GM19372 (cell line): ENCODE results near the gene SURF6.
"Not testable (repeated sequence)": the region's sequence is repeated elsewhere in the genome, so short reads cannot be mapped to it uniquely, and the experiment has no call there.

Experiments
- ATAC-seq: cut with Tn5 transposase; IDR thresholded peaks from one replicate; pipeline ENCODE4 v1.9.1; 2021; ENCODE audit warnings: mild to moderate bottlenecking, low read depth, moderate library complexity; ENCODE audit not compliant: unreplicated experiment

SURF6 gene

DNA sequence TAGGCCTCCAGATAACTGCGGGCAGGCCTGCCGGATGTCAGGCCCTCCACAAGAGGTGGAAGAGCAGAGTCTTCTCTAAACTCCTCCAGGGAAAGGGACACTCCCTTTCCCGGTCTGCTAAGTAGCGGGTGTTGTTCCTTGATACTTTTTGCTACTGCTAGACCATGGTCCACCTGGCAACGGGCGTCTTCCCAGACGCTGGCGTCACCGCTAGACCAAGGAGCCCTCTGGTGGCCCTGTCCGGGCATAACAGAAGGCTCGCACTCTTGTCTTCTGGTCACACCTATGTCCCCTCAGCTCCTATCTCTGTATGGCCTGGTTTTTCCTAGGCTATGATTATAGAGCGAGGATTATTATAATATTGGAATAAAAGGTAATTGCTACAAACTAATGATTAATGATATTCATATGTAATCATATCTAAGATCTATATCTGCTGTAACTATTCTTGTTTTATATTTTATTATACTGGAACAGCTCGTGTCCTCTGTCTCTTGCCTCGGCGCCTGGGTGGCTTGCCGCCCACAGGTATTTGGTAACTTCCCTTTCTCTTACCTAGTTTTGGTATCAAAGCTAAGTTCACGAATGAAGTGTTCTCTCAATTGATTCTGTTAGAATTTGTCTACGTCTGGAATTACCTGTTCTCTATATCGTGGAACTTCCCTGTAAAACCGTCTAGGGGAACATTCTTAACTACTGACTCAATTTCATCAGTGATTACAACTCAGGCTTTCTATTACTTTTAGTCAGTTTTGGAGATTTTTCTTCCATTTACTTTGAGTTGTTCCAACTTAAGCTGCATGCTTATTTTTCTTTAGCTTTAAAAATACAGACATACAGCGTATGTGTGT lies 6.5 kb downstream of the SURF6 start:
- not testable (repeated sequence) for ATAC-seq

DNA sequence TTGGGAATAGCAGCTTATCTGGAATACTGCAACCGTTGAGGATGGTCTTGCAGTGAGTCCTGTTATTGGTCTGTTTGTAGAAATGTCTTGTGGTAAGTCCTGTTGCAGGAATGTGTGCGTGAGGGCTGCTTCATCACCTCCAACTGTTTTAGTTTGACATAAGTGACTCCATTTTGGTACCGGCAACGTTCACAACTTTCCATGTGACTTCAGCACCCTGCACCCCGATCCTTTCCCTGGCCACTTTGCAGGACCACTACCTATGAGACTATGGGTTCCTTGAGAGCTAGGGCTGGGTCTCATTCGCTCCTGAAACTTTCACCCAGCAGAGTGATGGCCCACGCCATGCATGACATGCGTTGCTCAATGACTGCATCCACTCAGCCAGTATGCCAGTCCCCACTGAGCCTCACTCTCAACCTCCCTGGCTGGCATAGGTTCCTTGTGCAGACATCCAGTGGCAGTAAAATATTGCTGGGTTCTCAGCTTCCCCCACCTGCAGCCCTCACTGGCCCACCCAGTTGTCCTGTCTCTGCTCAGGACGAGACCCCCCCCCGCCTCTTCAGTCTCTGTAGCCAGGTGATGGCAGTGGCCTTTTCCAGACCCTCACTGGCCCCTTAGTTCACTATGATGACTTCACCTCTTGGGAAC lies 8.0 kb downstream of the SURF6 start:
- ATAC-seq: no peak

DNA sequence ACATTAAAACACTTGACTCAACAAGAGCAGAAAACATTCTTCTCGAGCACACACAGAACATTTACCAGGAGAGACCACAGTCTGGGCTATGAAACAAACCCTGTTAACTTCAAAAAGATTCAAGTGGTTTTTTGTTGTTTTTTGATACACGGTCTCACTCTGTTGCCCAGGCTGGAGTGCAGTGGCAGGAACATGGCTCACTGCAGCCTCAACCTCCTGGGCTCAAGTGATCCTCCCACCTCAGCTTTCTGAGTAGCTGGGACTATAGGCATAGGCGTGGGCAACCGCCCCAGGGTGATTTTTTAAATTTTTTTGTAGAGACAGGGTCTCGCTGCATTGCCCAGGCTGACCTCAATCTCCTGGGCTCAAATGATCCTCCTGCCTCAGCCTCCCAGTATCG lies 9.0 kb downstream of the SURF6 start:
- not testable (repeated sequence) for ATAC-seq

DNA sequence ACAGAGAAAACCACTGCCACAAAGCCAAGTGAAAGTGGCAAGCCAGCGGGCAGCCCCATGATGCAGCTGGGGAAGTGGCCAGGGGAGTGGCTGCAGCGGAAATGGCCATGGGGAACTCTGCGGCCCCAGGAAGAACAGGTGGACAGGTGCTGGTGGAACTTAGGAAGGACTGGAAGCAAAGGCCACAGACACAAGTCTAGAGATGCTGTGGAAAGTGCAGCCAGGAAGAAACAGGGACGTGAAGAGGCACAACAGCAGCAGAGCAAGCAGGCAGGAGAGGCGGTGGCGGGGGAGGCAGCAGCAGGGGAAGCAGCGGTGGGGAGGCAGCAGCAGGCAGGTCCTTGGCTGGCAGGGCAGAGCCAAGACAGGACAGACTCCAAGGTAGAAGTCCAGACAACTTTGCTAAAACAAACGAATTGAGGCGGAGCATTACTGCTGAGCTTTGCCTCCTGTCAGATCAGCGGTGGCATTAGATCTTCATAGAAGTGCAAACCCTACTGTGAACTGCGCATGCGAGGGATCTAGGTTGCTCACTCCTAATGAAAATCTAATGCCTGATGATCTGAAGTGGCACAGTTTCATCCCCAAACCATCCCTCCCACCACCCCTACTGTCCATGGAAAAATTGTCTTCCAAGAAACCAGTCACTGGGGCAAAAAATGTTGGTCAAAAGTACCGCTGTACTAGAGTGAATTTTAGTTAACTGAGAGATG lies 11.8 kb downstream of the SURF6 start:
- no peak for ATAC-seq

DNA sequence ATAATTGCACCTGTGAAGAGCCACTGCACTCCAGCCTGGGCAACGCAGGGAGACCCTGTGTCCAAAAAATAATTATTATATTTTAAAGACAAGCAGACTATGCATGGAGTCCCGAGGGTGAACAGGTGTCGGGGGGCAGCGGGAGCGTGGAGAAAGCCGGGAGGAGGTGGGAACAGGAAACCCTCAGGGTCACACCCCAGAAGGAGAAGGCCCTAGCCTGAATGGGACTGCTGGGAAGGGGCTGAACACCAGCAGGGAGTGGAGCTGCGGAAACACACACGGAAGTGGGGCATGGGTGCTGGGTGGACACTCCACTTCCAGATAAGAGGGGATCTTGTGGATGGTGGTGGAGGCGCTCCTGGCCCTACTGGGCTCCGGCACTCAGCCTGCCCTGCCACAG lies 12.8 kb downstream of the SURF6 start:
- ATAC-seq: no peak

DNA sequence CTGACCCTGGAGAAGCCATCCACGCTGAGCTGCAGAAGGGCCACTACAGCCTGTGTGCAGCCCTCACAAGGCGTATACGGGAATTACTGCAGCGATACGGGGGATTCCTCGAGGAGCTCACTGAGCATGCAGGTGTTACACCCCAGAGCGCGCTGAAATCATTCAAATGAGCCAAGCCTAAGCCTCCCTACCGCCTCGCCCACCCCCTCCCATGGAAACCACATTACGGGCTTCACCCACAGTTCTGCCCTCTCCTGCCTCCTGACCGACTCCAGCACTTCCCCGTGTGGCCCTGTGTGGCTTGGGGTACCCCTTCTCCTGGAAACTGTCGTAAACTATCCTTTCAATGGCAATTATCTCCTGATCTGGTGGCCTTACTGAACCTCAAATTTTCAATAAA lies 13.3 kb downstream of the SURF6 start:
- ATAC-seq: no peak

DNA sequence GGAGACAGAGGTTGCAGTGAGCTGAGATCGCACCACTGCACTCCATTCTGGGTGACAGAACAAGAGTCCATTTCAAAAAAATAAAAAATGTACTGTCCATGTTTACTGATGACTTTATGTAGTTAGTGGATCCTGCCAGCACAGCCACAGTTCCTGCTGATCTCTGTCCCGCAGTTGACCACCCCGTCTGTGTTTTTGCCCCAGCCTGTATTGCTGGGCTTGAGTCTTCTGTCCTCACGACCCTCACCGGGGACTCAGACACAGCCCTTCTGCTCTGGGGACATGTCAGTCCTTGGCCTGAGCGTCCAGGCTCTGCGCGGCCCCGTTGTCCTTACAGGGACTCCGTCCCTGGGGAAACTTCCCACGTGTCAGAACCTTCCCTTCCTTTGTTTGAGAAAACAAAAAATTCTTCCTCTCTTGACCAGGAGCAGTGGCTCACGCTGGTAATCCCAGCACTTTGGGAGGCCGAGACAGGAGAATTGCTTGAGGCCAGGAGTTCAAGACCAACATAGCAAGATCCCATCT lies 14.5 kb downstream of the SURF6 start:
- no peak for ATAC-seq

DNA sequence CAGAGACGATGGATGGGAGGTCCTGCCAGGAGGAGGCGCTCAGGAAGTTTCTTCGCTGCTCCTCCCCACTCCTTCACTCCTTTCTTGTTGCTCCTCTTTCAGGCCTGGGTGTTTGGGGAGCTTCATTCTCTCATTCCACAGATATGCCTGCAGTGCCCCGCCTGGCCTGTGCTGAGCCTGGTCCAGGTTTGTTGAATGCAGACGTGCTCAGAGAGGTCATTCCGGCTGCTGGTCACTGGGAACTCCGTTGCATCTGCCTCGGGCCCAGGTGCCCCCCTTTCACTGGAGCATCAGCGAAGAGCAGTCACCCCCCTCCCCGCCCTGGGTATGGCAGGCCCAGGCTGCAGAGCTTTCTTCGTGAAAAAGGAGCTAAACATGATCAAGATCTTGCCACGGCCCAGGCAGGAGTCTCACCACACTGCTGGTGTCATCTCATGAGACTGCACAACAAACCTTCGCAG lies 15.5 kb downstream of the SURF6 start:
- ATAC-seq: no peak

DNA sequence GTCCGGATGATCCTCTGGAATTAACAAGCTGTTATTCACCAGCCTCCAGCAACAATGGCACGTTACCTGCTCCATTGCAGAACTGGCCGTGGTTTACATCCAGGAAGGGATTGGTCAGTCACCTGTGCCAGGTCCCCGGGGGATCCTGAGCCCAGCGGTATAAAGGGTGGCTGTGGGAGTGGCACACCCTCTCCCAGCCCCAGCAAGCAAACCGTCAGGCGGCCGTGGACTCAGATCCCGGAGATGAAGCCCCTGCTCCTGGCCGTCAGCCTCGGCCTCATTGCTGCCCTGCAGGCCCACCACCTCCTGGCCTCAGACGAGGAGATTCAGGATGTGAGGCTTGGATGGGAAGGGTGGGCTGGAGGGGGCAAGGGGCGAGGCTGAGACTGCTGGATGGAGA lies 18.4 kb downstream of the SURF6 start:
- not testable (repeated sequence) for ATAC-seq

DNA sequence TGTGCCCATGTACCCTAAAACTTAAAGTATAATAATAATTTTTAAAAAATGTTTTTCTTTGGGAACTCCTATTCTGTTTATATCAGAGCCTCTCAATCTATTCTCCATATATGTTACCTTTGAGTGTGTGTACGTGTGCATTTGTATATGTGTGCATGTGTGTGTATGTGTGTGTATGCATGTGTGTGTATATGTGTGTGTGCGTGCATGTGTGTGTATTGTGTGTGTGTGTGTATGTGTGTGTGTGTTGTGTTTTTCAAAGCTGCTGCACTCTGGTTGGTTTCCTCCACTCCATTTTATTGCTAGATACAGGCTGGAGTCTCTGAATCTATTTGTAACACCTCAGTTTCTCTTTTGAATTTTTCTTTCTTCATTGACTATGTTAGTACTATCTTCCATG lies 20.0 kb downstream of the SURF6 start:
- ATAC-seq: no peak

DNA sequence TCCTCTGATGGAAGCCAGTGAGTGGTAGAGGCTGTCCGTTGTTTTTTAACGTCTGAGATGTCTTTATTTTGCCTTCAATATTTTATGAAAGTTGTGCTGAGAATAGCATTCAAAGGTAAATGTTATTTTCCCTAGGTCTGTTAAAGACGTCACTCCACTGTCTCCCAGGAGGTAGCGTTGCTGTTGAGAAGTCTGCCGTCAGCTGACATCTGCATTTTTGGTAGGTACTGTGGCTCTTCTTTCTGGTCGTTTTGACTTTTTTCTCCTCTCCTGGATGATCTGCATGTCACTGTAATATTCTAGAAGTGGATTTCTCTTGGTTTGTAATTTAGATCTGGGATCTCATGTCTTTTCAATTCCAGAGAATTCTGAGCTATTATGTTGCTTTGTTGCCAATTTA lies 26.4 kb downstream of the SURF6 start:
- ATAC-seq: no peak

DNA sequence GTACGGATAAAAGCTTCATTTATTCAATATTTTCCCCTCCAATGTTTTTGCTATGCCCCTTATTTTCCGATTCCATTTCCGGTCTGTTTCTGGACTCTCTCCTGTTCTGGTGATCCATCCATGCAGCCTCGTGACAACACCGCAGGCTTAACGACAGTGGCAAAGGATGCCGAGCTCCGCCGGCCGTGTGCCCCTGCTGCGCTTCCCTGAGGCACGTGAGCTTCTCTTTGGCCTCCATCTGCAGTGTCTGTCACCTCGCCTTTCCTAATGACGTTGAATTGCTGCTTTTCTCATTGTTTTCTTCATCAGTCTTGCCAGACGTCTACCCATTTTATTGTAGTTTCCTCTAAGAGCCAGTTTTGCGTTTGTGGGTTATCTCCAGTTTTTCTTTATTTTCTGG lies 28.7 kb downstream of the SURF6 start:
- no peak for ATAC-seq

DNA sequence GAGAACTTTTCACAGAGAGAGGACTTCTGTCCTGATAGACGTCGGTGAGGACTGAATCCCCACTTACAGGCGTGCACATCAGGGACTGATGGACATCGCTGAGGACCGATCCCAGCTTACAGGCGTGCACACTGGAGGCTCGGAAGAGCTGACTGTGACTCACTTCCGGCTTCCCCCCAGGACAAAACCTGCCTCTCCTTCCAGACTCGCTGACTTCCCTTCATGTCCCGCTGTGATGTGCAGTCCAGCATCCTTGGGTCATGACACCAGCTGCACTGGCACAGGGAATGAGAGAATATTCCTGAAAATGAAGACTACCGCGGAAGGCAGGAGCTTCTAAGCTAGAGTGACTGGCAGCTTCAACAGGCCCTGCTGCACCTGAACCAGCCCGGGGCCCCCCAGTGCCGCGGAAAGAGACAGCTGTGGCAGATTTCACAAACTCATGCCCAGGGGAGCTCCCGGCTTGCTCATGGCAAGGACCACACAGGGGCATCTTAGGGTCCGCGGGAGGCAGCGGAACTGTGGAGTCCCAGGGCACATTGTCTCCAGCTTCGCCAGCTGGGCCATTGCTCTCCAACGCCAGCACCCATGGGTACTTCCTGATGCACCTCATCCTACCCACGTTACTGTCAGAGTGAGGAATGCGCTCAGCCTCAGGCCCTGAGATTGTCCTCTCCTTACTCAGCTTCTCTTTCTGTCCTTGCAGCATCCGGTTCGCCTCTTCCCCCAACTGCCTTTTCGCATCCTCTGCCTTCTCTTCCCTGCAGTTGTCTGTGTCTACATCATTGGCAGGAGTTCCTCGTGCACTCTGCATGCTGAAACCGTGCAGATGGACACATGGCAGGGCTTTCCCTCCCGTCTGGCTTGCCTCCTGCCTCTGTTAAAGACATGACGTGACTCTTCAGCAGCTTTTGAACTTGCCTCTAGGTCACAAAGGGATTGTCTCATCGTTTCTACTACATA lies 29.5 kb downstream of the SURF6 start:
- no peak for ATAC-seq

DNA sequence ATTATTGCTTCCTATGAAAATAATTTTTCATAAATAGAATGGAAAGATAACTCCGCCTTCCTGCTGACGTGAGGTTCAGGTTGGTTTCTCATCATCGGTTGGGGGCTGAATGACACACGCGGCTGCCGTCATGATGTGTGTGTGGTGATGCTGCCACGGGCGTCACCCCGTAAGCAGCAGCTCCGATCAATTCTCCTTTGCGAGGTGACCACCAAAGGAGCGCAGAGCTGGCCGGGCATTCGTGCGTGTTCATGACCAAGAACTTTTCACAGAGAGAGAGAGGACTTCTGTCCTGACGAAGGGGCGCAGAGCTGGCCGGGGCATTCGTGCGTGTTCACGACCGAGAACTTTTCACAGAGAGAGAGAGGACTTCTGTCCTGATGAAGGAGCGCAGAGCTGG lies 30.3 kb downstream of the SURF6 start:
- ATAC-seq: no peak

DNA sequence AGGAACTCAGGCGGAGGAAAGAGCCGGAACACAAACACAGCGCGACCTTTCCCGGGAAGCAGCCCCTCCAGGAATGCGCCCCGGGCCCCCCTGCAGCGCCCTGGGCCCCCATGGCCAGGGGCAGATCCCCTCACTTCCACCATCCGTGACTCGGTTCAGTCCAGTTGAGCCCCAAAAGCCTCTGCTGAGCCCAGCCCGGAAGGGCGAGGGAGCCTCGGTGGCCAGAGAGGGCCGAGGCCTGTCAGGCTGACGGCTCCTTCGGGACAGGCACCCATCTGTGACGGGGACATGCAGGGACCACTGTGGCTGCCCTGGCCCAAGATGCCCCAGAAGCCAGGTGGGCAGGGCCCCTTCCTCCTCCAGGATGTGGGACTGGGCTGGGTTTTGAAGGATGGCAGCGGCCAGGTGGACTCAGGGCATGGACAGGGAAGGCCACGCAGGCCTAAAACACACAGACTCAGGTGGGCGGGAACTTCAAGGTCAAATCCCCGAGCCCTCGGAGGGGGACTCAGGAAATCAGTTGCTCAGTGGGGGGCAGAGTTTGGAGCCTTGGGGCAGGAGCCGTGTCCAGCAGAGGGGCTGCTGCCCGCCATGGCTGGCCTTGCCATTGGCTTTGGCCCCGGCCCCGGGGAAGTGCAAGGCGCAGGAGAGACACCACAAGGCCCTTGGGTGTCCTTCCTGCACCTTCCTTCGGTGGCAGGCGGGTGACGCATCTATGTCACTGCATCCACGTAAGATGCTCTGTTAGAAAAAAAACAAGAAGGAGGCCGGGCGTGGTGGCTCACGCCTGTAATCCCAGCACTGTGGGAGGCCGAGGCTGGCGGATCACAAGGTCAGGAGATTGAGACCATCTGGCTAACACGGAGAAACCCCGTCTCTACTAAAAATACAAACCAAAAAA lies 31.3 kb downstream of the SURF6 start:
- ATAC-seq: no peak

DNA sequence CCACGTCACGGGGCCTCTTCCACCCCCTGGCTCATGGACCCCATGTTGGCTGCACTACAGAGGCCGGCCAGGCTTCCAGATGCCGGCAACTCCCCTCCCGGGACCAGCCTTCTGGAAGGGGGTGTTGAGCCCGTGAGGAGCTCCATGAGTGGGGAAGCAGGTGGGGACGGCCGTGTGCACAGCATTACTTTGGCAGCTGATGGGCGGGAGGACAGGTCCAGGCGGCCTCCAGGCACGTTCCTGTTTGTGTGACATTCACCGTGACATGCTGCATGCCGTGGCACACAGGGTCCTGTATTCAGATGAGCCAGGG lies 31.9 kb downstream of the SURF6 start:
- no peak for ATAC-seq

DNA sequence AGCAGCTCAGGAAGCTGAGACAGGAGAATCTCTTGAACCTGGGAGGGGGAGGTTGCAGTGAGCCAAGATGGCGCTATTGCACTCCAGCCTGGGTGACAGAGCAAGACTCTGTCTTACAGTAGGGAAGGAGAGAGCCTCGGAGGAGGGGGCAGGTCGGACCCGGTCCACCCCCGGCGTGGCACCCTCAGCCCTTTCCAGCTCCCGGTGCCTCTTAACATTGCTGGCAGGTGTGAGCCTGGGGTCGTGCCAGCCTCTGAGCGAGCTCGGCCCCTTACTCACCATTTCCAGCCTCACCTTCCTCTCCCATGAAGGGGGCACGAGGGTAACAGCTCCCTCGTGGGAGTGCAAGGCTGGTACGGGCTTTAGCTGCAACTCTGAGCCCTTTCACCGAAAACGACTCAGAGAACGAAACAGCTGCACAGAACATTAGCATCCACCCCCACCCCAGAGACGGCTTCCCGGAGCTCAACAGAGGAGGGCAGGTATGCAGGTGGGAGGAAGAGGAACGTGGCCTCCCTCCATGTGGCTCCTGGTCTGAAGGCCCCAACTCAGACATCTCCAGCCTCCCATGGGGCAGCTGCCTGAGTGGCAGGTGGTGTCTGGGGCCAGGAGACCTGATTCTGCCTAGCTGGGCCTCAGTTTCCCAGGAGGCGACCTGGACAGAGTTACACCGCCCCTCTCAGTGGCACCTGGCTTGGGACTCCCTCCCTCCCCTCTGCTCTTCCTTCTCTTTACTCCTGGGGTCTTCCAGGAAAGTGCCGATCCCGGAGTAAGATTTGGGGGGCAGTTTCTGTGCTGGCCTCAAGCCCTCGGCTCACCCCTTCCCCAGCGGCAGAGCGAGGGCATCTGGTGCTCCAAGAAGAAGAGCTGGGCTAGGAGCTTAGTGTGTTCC lies 32.5 kb downstream of the SURF6 start:
- no peak for ATAC-seq
